Astrocyte of the spinal cord (primary cell): ENCODE measurements around the gene KLF7.
A peak's percentile ranks its signal among the peaks of the same experiment; 100 is the strongest.

ENCODE experiments used
- DNase-seq: peaks from one replicate; pipeline ENCODE4 v3.0.0; 2011; ENCODE audit warnings: low read depth, low spot score
- H3K4me3 ChIP-seq: 2 replicates; pipeline ENCODE4 v1.5.1; 2011; ENCODE audit warnings: low read depth, mild to moderate bottlenecking, low read length, moderate library complexity
- in situ Hi-C: cut with HindIII; loops from 2 replicates; pipeline ENCODE4 v1.10.0; 2017; ENCODE audit warnings: low sequenced_read_pairs
- TF ChIP-seq, protein P1 (sequence below): IDR thresholded peaks from 2 replicates; pipeline ENCODE4 v1.5.1; 2012; ENCODE audit warnings: low read depth, mild to moderate bottlenecking, low read length, inconsistent platforms

KLF7 gene

DNA sequence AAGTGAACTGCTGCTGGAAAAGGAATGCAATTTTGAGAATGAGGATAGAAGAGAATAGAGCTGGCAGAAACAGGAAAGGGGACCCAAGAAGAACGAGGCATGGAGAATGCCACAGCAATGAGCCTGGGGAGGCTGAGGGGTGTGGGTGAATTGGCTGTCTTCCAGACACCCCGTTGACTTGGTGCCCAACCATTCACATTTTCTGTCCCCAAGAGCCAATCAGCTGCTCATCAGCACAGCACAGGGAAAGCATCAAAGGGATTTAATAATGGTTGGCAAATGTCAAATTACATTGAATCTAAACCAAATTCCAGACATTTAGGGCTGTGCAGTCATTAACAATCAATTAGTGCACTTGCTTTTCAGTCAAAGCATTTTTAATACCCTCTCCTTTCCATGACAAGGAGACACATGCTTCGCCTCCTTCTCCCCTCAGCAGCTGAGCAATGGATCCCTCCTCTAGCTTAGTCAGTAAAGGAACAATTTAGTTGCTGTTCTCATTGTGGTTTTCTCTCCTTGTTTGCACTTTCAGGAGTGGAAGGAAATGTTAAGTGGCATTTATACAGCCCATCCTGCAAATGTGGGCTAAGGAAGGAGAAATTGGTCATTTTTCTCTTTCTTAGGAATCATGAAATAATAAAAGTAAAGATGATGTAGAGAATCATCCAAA, 98.8 kb downstream of the KLF7 start:
- DNase-seq = no peak
- in situ Hi-C loops = no loop called here
- no peak overlapping the region for H3K4me3 ChIP-seq
- TF ChIP-seq, protein P1, sequence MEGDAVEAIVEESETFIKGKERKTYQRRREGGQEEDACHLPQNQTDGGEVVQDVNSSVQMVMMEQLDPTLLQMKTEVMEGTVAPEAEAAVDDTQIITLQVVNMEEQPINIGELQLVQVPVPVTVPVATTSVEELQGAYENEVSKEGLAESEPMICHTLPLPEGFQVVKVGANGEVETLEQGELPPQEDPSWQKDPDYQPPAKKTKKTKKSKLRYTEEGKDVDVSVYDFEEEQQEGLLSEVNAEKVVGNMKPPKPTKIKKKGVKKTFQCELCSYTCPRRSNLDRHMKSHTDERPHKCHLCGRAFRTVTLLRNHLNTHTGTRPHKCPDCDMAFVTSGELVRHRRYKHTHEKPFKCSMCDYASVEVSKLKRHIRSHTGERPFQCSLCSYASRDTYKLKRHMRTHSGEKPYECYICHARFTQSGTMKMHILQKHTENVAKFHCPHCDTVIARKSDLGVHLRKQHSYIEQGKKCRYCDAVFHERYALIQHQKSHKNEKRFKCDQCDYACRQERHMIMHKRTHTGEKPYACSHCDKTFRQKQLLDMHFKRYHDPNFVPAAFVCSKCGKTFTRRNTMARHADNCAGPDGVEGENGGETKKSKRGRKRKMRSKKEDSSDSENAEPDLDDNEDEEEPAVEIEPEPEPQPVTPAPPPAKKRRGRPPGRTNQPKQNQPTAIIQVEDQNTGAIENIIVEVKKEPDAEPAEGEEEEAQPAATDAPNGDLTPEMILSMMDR = no peak

DNA sequence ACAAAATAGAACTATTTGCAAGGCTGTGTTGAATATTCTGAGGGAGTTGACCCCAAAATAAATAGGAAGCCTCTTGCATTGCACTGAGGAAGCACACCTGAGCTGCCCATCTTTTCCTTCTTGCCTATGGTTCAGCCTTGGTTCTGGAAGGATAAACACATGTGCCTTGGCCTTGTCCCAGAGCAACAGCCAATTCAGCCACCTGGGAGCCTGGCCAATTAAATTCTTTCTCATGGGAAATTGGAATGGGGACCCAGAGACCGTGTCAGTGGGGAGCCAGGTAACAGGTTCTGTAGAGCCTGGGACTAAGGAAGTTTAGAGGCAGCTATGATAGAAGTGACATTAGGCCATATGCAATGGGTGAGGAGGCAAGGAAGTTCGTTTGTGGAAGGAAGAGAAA, 99.6 kb downstream of the KLF7 start:
- in situ Hi-C loops = no loop called here
- no peak overlapping the region for H3K4me3 ChIP-seq
- DNase-seq = no peak
- TF ChIP-seq, protein P1 = no peak

DNA sequence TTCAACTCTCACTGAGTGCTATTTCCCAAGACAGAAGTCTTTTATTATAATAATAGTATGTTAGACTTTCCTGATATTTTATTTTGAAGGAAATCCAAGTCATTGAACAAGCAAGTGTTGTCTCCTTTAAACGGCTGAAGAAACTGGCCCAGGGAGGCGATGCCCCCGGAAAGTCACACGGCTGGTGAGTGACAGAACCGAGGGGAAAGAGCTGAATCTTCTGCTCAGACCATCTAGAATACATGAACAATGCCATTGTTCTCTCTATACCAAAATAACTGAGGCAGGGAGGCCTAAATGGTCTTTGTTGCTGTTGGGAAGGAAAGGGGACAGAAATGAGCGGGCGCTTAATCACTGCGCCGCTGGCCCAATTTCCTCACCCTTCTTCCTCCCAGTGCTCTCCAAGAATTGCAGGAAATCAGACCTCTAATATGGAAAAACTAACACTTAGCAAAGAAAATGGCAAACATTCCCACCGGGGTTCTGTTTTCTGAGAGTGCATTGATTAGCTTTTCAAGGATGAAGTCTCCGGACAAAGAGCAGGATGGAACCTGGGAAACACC, 101.5 kb downstream of the KLF7 start:
- TF ChIP-seq, protein P1 = no peak
- in situ Hi-C loops = no loop called here
- no peak for DNase-seq
- H3K4me3 ChIP-seq = no peak overlapping the region

DNA sequence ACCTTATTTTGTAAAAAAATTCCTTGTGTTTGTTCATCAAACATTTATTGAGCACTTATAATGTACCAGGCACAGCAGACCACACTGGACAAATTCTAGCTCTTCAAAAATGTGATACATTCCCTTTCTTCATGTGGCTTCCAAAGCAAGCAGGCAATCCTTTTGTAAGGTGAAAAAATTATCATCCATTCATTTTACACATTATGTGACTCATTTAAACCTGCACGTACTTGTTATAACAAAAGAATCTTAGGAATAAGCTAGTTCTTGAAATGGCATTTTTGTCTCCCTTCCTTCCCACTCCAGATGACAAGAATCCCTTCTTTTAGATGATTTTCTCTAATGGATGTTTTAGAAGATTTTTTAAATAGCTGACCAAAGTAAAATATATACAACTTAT, 104.6 kb downstream of the KLF7 start:
- no peak for DNase-seq
- H3K4me3 ChIP-seq = no peak overlapping the region
- TF ChIP-seq, protein P1 = no peak
- in situ Hi-C loops = no loop called here

DNA sequence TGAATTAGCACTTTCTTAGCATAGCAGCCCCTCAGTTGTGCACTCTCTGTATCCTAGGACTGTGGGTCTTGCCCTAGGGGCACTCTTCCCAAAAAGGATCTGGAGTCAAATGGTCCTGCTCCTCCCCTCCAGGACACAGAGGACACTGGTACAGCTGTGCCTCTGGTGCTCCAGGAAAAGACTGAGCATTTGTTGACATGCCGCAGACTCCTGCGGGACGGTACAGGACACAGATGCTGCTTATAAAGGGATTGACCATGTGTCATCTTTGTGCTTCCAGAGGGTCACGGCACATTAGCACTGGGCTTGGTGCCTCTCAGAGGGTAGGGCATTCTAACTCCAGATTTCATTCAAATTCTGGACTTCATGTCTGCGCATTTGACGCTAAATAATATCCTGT, 110.5 kb downstream of the KLF7 start:
- DNase-seq = no peak
- in situ Hi-C loops = no loop called here
- no peak overlapping the region for H3K4me3 ChIP-seq
- TF ChIP-seq, protein P1 = no peak

DNA sequence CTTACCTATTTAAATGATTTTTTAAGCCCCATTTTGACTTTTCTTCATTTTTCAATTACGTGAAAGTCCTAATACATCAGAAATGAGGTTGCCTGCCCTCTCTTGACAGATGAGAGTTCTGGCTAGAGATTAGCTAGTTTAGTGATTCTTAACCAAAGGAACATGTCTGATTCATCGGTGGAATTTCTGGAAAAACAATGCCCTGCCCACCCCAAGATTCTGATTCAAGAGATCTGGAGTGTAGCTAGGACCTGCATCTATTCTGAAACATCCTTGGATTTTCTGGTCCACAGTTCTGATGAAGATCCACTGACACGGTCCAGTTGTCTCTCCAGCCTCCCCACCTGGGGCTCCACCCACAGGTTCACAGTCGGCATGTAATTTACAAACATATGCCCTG, 111.2 kb downstream of the KLF7 start:
- no peak overlapping the region for H3K4me3 ChIP-seq
- in situ Hi-C loops = no loop called here
- TF ChIP-seq, protein P1 = no peak
- DNase-seq = peak; percentile 45
